Neural crest cell (in vitro differentiated cells): ENCODE results near the gene CCL20. TPM values are rescaled to one million over a fixed set of nuclear protein-coding genes. Genes with fewer than 3 reads are reported as not detected.

Experiments
- DNase-seq: peaks from one replicate; pipeline ENCODE4 v3.0.0; 2021; ENCODE audit warnings: low read depth, mixed read lengths, low spot score
- H3K27ac Mint-ChIP-seq: one replicate; pipeline ENCODE4 v1.8.0; 2021; ENCODE audit warnings: mild to moderate bottlenecking, mixed read lengths; ENCODE audit not compliant: unreplicated experiment
- H3K27me3 Mint-ChIP-seq: 2 replicates; pipeline ENCODE4 v1.8.0; 2021; ENCODE audit warnings: low read depth, mild to moderate bottlenecking, mixed read lengths
- H3K36me3 Mint-ChIP-seq: 2 replicates; pipeline ENCODE4 v1.8.0; 2021; ENCODE audit warnings: low read depth, mild to moderate bottlenecking, mixed read lengths
- H3K4me1 Mint-ChIP-seq: 2 replicates; pipeline ENCODE4 v1.8.0; 2021; ENCODE audit warnings: mixed read lengths
- H3K4me3 Mint-ChIP-seq: one replicate; pipeline ENCODE4 v1.8.0; 2021; ENCODE audit warnings: mild to moderate bottlenecking, mixed read lengths
- H3K9me3 Mint-ChIP-seq: 2 replicates; pipeline ENCODE4 v1.8.0; 2021; ENCODE audit warnings: mixed read lengths
- CTCF ChIP-seq: fragments of 200-600 bp; sonication (generic); conservative IDR thresholded peaks from 2 replicates; pipeline ENCODE4 v1.5.0; 2021; ENCODE audit warnings: antibody characterized with exemption, mild to moderate bottlenecking
- total RNA-seq: library from RNA; stranded (reverse); gene quantifications from 2 replicates; pipeline ENCODE4 v1.2.1, GENCODE V29; 2021

CCL20 gene
- total RNA-seq, 1 donor from 2014 or later, result not detected

- TF ChIP-seq CTCF, result no peak
- Mint-ChIP-seq H3K27me3 (no peaks in the 10 kb centered on the region), H3K36me3 (no peaks in the 10 kb centered on the region), H3K9me3 (peaks cover 8% of the 10 kb centered on the region), H3K4me1 (no peaks in the 10 kb centered on the region), H3K4me3 (no peak overlapping the region), H3K27ac (no peak overlapping the region)
- no peak for DNase-seq
These were observed 3.1 kb downstream of the CCL20 start for GRCh38 chr2:227816507-227817294.

- no peaks in the 10 kb centered on the region for H3K36me3 Mint-ChIP-seq
- no peaks in the 10 kb centered on the region for H3K4me1 Mint-ChIP-seq
- no peak overlapping the region for H3K4me3 Mint-ChIP-seq
- no peak for DNase-seq
- no peak overlapping the region for H3K27ac Mint-ChIP-seq
- peaks cover 8% of the 10 kb centered on the region for H3K9me3 Mint-ChIP-seq
- H3K27me3 Mint-ChIP-seq, result no peaks in the 10 kb centered on the region
- TF ChIP-seq CTCF, result no peak
These were observed 3.7 kb downstream of the CCL20 start for GRCh38 chr2:227817336-227817735.

- Mint-ChIP-seq H3K9me3 (peaks cover 8% of the 10 kb centered on the region), H3K4me3 (no peak overlapping the region), H3K27ac (no peak overlapping the region), H3K4me1 (no peaks in the 10 kb centered on the region), H3K36me3 (no peaks in the 10 kb centered on the region), H3K27me3 (no peaks in the 10 kb centered on the region)
- DNase-seq, result no peak
- no peak for TF ChIP-seq CTCF
These were observed 4.4 kb downstream of the CCL20 start for GRCh38 chr2:227817850-227818674.

- no peaks in the 10 kb centered on the region for H3K36me3 Mint-ChIP-seq
- no peak for TF ChIP-seq CTCF
- no peaks in the 10 kb centered on the region for H3K27me3 Mint-ChIP-seq
- DNase-seq, result no peak
- H3K4me1 Mint-ChIP-seq, result no peaks in the 10 kb centered on the region
- H3K4me3 Mint-ChIP-seq, result no peak overlapping the region
- H3K27ac Mint-ChIP-seq, result no peak overlapping the region
- H3K9me3 Mint-ChIP-seq, result peaks cover 8% of the 10 kb centered on the region
These were observed 5.2 kb downstream of the CCL20 start for GRCh38 chr2:227818675-227819397.

DNA sequence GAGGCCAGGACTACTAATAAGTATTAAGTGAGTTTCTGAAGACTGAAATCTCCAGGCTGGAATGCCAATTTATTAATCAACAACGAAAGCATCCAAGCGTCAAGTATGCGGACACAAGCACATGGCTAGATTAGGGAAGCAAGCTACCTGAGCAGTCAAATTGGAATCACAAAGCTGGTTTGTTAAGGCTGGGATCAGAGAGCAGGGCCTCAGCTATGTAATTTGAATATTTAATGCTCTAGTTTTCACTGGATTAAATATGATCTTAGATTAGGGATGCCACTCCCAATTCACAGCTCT lies 5.7 kb downstream of the CCL20 start:
- H3K4me3 Mint-ChIP-seq, result no peak overlapping the region

More for the DNA sequence above, 5.7 kb downstream of the CCL20 start:
- H3K9me3 Mint-ChIP-seq, result peaks cover 8% of the 10 kb centered on the region
- H3K36me3 Mint-ChIP-seq, result no peaks in the 10 kb centered on the region
- no peaks in the 10 kb centered on the region for H3K27me3 Mint-ChIP-seq
- no peak for DNase-seq
- H3K4me1 Mint-ChIP-seq, result no peaks in the 10 kb centered on the region
- TF ChIP-seq CTCF, result no peak
- H3K27ac Mint-ChIP-seq, result no peak overlapping the region
